ENCODE measurements around the gene SMC6. TPM values are rescaled to one million over a fixed set of nuclear protein-coding genes. Genes with fewer than 3 reads are reported as not detected.

Gene SMC6
- polyA plus RNA-seq, 3 donors: 35.8 to 38.0 (median 37.8) TPM

DNA sequence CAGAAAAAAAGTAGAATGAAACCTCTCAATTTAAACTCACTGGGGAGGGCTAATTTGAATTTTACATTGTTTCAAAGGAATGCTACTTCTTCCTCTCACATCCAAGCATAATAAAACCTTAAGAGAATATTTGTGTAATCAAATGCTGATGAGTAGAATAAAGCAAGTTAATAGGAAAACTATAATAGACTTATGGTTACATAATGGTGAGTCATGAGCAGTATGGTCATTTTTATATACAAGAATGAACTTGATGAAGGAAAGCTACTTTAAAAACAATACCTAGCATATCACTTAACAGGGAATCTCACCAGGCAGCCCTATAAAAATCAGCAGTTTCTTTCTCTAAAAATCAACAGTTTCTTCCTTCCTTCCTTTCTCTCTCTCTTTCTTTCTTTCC lies 132.8 kb downstream of the SMC6 start:
- no peak for DNase-seq (ENCODE audit: low read depth in 3 of 3, low spot score in 2 of 3)

DNA sequence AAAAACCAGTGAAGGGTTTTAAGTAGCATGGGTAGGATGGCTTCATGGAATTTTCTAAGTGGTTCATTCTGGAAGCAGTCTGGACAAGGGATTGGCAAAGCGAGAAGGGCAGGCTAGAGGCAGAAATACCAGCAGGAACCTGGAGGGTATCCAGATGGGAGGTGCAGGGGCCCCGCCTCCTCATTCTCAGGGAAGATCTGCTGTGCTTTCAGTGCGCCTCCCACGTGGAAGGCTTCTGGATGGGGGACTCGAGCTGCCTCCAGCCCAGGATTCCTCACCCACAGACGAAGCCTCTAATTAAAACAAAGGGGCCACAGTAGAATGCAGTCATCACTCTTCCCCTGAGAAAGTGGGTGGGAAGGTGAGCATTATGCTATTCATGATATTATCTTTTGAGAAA lies 133.3 kb downstream of the SMC6 start:
- no peak for DNase-seq (ENCODE audit: low read depth in 3 of 3, low spot score in 2 of 3)

DNA sequence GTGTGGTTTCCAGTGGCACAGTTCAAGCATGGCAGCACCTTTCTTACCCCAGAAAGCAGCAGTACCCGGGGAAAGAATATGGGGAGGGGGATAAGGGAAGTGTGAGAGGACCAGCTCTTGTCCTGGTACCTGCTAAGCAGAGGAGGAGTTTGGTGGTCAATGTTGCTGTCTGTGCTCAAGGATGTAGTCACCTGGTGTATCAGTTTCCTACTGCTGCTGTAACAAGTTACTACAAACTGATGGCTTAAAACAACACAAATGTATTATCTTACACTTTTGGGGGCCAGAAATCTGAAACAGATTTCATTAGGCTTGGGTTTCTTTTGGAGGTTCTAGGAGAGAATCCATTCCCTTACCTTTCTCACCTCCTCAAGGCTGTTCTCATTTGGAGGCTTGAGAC lies 135.7 kb downstream of the SMC6 start:
- DNase-seq (ENCODE audit: low read depth in 3 of 3, low spot score in 2 of 3): no peak

DNA sequence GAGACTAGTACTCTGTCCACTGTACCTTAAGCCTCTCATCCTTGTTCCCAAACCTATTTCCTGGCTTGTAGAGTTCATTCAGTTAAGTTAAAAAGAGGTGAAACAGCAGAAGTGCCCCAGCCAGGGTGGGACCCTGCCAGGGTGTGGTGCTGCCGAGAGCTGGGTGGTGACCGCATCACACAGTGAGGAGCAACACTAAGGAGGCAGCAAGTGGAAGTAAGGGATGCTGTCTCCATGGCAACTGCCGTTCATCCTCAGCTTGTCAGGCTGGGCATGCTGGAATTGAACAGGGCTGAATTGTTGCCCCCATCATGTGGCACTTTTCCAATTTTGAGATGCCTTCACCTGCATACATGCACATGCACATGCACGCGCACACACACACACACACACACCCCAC lies 136.1 kb downstream of the SMC6 start:
- DNase-seq (ENCODE audit: low read depth in 3 of 3, low spot score in 2 of 3): no peak

DNA sequence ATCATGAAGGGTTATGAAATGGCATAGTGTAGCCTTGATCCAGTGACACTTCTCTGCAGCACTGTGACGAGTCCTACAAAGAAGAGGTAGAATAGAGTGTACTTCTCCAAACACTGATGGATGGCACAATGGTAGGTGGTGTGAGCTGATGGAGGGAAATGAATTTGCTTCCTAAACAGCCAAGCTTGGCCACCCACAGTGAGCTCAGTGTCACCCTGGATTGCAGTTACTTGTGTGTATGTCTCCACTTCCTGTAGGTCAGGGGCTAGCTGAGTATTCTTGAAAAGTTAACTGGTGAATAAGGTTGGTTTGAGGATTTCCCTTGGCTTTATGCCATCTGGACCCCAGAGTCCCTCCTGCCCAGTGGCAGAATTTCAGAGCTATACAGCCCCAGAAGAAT lies 137.2 kb downstream of the SMC6 start:
- no peak for DNase-seq (ENCODE audit: low read depth in 3 of 3, low spot score in 2 of 3)

DNA sequence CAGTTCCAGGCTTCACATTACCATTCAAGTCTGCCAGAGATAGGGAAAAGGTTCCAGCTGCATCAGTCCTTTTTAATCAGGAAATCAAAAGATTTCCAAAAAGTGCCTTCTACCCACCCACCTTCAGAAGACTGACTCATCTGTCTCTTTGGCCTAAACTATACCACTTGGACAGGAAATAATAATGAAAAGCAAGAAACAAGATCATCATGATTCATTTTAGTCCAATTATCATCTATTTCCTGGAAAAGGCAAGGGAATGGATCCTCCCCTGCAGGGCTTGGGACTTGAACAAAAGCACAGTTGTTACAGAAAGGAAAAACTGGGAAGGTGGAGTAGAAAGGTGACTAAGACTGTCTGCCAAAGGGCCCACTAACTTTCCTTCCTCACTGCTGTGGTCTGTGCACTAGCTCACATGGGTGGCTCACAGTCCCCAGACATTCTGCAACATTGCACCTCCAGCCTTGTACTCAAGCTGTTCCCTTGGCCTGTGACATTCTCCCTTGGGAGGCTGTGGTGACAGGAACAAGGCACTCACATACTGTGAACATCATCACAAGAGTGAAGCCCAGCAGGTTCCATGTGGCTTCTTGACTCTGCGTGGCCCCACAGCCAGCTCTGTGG lies 137.8 kb downstream of the SMC6 start:
- DNase-seq (ENCODE audit: low read depth in 3 of 3, low spot score in 2 of 3): no peak

DNA sequence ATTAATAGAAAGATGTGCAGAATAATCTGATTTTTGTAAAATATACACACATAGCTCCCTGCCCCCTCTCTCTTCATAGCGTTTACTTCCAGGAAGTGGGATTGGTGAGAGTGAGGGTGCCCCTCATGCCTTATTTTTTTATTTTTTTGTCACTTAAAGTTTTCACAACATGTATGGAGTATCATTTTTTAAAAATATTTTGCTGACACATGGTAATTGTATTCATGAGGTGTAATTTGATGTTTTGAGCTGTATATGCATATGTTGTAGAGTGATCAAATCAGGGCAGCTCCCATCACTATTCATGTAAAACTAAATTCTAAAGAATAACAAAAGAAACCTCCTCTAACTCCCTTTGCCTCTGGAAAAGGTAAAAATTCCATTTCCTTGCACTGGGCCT lies 138.5 kb downstream of the SMC6 start:
- DNase-seq (ENCODE audit: low read depth in 3 of 3, low spot score in 2 of 3): no peak

DNA sequence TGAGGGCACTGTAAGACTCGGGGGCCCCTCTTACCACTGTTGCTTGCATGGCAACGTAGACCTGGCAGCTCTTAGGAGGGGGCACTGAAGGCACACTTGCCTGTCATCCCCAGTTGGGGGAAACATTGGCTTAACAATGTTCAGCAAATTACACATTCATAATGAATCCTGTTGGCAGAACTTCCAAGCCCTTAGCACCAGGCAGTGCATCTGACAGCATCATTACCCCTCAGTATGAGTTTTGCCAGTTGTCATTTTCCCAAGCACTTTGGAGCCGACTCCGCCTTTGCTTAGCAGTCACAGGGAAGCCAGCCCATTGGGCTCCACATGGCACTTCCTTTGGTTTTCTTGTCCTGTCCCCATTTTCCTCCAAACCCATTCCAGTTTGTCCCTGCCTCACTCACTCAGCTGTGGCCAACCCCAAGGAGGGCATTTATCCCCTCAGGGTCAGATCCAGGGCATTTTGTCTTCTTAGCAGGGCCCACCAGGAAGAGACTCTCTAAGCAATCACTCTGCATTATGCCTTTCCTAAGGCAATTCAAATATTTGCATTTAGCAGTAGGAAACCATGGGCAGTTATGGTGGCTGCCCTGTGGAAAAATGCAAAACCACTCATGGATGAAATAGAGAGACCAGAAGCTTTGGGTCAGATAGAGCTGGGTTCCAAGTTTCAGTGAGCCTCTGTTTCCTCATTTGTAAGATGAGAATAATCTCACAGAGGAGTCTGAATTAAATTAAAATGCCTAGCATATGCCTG lies 139.3 kb downstream of the SMC6 start:
- DNase-seq (ENCODE audit: low read depth in 3 of 3, low spot score in 2 of 3): no peak

Other genes starting within 250 kb of the SMC6 start
- under 1 TPM; 0.07 to 0.20 (median 0.14) TPM for gene RAD51AP2, start 235.4 kb downstream of the SMC6 start, polyA plus RNA-seq (ENCODE audit: insufficient read length in 3 of 3)
- gene VSNL1, start 213.1 kb downstream of the SMC6 start, polyA plus RNA-seq (ENCODE audit: insufficient read length in 3 of 3): 1 to 10 TPM; 2.5 to 6.1 (median 4.6) TPM
- 10 to 100 TPM; 10.3 to 12.7 (median 11.9) TPM for gene GEN1, start 328 bp upstream of the SMC6 start, polyA plus RNA-seq (ENCODE audit: insufficient read length in 3 of 3)
- gene MSGN1, start 62.6 kb upstream of the SMC6 start, polyA plus RNA-seq (ENCODE audit: insufficient read length in 3 of 3): not detected
- gene KCNS3, start 124.9 kb upstream of the SMC6 start, polyA plus RNA-seq (ENCODE audit: insufficient read length in 3 of 3): 10 to 100 TPM in 1 of 3 donors, 1 to 10 TPM in 2; 5.4 to 11.8 (median 8.1) TPM

Measured in right renal cortex interstitium (tissue), 3 donors.